ENCODE measurements around the gene MAGEA11.

DNA sequence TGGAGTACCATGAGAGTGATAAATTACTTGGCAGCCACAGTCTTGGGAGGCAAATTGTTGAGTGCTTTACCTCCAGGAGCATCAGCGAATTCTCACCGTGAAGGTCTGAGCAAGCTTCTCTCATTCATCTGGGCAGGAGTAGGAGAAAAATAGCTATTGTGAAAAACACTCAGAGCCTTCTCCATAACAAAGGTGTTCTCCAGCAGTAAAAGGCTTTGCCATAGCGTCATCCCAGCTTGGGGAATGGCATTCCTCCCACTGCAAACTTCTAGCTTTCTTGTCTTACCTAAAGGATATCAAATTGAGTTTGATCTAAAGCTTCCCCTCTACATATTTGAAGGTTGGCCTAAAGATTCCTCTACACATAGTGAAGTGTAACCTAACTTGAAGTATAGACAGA, 29.8 kb upstream of the MAGEA11 start:
- TF ChIP-seq CTCF (conservative IDR thresholded peaks at IDR 0.05) = no peak
- no peak for TF ChIP-seq EZH2 (IDR thresholded peaks at IDR 0.05; ENCODE audit: low read depth)
